Stimulated activated CD4-positive, alpha-beta T cell treated with anti-CD3 and anti-CD28 coated beads, Interleukin-15, amount 100 ng/mL, for 48 hours (primary cell): ENCODE results near the gene WDR43.
"Not testable (repeated sequence)": the region's sequence is repeated elsewhere in the genome, so short reads cannot be mapped to it uniquely, and the experiment has no call there.

Experiments used
- DNase-seq, 2 donors: peaks; one replicate each; pipeline ENCODE4 v3.0.0-alpha.2; 2020; ENCODE audit warnings: low read depth in 2 of 2

Gene WDR43

DNA sequence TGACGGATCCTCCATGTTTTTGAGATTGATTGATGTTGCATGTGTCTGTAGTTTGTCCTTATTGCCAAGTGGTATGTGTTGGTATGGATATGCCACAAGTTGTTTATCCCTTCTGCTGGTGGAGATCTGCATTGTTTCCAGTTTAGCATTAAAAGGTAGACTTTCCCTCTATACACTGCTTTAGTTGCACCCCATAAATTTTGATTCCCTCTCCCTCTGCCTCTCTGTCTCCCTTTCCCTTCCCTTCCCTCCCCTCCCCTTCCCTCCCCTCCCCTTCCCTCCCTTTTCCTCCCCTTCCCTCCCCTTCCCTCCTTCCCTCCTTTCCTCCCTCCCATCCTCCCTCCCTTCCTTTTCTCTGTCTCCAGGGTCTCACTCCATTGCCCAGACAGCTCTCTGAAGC is 68.0 kb downstream of the WDR43 start:
- DNase-seq: no peak

DNA sequence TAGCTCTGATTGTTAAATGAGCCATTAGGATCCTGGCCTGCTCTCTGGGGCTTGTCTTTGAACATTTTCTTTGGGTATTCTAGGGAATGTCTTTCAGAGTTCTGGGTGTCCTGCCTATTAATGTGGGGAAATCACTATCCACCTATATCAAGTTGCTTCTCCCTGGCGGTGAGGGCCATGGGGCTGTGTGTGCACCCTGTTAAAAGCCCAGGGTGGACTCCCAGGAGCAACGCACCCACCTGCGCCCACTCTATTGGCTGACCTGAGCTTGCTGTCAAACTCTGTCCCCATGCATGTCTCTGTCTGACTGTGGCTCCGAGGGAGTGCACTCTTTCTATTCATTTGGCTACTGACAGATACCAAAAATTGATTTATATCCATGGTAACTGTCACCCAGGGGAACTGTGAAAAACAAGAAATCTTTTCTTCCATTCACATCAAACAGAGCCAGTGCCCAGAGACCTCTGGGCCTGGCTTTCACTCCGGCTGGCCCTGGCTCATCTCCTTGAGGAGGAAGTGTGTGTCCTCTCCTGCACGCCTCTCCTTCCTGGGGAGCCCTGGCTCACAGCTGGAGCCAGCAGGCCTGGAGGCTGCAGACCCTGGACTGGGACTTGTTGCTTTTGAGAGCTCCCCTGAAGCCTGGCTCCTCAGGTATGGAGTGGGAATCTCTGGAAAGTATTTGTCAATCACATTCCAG is 76.1 kb downstream of the WDR43 start:
- no peak for DNase-seq

DNA sequence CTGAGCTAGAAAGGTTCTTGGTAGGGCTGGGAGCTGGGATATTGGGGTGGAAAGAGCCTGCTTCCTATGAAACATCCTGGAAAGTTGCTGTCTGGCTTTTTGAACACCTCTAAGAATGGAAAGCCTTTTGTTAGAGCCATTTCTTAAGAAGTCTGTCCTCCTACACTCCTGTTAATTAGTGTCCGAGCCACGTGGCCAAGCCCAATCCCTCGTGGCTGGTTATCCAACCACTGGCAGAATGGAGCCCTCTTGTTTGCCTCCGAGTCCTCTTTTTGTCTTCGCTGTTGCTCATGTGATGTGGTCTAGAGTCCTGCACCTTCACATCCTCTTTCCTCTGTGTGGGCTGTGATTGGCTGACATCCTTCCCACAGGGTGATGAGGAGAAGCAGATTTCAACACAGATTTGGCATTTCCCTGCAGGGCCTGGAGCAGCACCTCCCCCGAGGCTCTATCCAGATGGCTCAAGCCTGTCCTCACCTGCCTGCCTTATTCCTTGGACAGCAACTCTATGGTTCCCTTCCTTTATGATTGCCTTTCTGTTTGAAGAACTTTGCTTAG is 78.4 kb downstream of the WDR43 start:
- DNase-seq: no peak

DNA sequence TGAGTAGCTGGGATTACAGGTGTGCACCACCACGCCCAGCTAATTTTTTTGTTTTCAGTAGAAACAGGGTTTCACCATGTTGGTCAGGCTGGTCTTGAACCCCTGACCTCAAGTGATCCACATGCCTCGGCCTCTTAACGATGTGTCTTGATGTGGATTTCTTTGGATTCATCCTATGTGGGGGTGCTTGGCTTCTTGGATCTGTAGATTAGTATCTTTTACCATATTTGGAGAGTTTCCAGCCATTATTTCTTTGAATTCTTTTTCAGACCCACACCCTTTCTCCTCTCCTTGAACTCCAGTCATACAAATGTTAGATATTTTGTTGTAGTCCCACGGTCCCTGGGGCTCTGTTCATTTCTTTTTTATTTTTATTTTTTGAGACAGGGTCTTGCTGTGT is 79.8 kb downstream of the WDR43 start:
- no peak for DNase-seq

DNA sequence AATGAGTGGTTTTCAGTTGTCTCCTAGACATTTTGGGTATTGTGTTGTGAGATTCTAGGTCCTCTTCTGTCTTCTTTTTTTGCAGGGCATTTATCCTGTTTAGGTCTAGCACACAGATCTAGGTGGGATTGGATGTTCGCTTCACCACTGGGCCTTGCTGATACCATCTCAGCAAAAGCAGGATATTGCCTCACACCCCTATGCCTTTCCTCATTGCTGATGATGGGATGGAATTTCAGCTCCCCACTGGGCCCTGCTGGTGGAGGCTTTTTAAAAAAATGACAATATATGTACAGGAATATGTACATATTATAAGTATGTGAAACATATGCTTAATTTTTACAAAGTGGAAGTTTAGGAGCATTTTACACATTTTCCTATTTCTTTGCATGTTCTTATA is 81.2 kb downstream of the WDR43 start:
- no peak for DNase-seq

DNA sequence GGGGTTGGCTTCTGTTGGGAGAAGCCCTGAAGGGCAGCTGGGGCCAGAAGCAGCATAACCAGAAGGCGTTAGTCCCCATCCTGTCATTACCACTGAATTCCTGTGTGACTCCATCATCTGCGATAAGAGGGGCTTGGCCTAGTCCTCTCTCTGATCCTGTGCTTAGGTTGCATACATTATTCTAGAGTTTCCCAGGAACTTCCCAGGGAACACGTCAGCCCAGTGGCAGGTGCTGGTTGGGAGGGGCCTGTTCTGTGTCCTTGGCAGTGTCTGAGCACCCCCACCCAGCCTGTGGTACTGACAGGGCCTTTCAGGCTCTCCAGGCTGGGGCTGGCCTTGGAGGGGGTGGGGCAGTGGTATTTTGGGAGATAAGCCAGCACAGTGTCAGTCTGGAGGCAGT is 82.1 kb downstream of the WDR43 start:
- DNase-seq: no peak

DNA sequence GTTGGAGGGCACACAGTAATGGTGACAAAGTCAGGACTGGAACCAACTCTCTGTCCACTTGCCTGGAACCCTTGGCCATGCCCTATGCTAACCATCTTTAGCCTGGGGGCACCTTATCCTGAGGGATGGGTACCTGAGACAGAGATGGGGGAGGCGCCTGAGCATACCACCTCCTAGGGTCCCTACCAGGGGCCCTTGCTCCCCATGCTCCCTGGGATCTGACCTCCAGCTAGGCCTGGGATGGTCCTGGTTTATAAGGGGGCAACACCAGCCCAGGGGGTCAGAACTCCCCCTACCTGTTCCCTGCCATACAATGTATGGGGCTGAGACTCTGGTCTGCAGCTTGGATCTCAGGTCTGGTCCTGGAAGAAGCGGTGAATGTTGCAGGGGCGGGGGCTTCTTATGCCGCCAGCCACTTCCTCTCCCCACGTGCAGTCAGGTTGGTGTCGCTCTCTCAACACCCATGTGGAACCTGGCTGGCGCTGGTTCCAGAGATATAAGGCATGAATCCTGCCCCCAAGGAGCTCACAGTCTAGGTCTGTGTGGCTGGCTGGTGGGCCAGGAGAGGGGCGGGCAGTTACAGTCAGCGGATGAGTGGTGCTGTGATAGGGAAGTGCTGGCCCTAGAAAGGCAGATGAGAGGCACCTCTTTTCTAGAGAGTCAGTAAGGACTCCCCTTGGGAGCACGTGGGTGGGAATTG is 82.9 kb downstream of the WDR43 start:
- no peak for DNase-seq

DNA sequence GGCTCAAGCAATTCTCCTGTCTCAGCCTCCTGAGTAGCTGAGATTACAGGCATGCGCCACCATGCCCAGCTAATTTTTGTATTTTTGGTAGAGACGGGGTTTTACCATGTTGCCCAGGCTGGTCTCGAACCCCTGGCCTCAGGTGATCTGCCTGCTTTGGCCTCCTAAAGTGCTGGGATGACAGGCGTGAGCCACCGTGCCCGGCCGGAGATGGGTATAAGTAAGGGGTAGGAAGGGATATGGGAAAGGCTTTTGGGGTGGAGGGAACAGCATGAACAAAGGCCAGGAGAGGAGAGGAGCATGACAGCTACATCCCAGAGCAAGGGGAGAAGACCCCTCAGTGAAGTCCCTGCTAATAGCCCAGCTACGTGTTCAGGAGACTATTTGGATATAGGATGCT is 83.5 kb downstream of the WDR43 start:
- not testable (repeated sequence) for DNase-seq

DNA sequence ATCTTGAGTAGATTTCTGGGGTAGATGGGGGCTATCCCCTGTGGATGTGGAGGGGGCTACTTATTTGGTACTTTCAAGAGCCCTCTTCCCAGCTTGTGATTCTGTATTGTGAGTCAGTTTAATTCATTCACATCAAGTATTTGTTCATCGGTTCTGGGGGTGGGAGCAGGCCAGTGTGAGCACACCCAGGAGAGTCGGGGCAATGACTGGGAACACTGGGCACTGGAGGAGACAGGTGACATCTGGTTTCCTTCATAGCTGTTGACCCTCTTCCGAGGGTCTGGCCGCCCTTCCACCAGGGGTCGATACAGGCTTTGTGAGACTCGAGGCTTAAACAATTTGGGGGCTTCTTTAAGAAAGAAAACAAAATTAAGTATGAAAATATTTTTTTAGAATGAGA is 84.1 kb downstream of the WDR43 start:
- no peak for DNase-seq

DNA sequence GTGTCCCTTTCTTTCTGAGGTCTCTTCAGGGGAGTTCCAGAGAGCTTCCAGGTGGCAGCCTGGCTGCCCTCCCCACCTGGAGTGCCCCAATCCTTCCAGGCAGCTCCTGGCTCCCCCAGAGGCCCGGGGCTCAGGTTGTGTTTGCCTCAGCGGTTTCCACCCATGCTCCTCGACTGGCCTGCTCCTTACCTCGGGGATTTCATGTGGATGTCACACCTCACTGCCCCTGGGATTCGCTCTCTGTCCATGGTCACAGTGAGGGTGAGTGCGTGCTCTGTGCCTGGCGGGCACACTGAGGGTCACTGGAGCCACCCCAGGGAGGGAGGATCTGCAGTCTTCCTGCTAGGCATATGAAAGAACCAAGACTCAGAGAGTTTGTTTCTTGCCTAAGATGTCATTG is 84.6 kb downstream of the WDR43 start:
- DNase-seq: no peak

DNA sequence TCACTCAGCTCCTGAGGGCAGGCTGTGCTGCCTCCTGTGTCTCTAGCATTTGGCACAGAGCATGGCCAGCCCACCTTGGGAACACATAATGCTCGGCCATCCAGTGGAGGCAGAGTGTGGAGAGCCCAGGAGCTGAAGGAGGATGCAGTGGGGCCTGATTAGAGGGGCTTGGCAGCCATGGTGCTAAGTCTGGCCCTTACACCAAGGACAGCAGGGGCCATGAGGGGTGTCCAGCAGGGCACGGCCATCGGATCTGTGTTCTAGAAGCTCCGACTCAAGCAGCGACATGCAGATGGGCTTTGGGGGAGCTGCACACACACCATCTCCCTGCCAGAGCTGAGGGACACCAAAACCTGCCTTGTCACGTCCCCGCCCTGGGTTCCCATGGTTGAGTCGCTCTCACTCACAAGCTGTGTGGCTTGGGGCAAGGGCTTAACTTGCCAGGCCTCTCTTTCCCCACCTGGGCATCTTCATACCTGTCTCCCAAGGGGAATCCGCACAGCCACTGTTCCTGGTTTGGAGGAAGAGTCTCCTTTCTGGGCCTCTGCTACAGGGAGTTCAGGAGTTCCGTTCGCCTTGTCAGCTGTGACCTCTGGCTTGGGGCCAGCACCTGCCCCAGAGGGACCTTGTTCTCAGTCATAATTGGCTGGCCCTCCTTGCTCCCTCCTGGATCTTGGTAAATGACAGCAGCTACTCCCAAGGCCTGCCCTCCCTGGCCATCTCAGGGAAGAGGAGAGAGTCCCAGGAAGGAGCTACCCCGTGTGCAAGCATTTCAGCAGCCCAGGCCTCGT is 85.3 kb downstream of the WDR43 start:
- no peak for DNase-seq

DNA sequence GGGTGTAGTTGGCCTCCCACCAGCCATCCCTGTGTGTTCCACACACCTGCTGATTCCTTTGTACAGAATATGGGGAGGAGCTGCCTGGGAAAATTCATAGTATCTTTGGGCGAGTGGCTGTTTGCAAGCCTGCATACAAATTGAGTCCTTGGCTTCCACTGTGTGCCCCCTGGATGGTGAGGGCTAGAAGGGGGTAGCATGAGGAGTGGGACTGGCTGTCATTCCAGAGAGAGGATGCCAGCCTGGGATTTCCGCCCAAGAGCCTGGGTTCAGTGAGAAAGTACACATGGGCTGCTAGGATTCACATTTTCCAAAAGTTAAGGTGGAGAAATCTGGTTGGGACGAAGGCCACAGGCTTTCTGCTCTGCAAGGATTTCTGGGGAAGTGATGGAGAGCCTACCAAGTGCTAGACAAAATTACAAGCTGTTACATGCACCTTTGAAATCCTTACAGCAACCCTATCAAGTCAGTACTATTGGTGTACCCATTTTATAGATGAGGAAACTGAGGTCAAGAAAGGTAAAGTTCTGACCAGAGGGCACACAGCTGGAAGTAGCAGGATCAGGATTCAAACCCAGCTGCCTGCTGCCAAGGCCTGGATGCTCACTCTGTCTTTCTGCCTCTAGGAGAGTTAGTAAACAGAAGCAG is 86.0 kb downstream of the WDR43 start:
- DNase-seq: no peak

DNA sequence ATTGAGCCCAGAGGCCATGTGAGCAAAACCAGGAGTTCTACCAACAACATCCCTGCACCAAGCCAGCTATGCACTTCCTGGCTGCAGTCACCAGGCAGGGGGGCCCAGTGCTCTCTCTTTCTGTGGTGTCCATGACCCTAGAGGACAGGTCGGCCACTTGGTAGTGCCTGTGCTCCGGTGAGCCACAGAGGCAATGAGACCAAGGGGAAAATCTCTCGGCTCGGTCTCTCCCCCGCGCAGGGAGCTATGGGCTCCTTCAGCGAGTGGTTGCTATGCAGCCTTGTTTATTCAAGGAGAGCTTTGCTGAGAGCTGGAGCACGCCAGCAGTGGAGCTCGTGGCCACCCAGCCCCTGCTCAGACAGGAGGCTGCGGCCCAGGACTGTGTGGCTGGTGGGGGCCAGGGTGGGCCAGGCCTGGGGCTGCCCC is 86.6 kb downstream of the WDR43 start, which contains the start of gene TOGARAM2:
Gene TOGARAM2, plus strand, starts transcription at position 283 of the 426 bp plus-strand sequence. CDS start 13,537 bp downstream, outside the sequence.
- no peak for DNase-seq

DNA sequence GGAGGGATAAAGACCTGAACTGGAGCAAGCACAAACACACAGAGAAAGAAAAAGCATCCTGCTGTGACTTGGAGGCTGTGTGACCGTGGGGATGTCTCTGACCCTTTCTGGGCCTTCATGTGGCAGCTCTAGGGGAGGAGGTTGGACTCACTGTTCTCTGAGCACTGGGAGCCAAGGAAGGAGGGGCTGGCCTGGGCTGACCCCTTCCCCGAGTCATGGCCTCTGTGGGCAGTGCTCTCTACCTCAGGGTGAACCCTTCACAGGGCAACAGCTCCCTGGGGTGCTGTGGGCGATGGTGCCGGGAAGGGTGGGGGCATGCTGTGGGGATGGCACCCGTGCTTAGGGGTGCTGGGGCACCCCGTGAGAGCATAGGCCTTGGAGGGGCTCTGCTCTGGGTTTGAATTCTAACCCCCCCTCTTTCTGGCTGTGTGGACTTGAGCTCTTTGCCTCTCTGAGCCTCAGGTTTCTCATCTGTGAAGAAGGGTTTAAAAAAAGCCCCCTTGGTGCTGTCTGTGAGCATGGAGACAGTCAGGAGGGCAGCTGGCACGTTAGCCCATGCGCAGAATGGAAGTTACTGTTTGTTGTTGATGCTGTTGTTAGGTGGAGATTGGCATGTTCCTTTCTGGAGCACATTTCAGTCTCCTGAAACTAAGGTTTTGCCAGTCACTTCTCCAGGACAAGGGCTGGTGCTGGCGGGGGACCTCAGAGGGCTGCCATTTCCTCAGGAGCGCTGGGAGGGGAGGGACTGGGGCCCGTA is 87.3 kb downstream of the WDR43 start:
- no peak for DNase-seq

DNA sequence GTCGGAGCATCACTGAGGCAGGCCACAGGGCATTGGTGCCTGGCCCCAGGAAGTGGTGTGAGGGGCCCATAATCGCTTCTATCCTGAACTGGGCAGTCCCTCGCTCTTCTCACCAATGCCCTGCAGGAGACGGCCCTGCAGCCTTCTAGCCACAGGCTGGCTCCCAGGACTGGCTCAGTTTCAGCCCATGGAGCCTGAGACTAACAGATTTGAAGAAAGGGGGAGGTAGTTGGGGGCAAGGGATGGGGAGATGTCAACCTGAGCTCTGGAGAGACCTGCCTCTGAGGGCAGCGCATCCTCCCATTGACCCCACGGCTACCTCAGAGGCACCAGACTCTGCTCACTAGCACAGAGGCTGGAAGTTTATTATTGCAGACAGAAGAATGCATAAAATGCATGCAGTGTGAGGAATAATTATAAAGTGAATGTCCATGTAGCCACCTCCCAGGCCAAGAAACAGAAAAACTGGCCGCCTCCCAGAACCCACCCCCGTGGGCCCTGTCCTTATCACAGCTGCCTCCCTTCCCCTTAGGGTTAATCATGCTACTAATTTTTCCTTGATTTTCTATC is 88.0 kb downstream of the WDR43 start:
- DNase-seq: no peak

DNA sequence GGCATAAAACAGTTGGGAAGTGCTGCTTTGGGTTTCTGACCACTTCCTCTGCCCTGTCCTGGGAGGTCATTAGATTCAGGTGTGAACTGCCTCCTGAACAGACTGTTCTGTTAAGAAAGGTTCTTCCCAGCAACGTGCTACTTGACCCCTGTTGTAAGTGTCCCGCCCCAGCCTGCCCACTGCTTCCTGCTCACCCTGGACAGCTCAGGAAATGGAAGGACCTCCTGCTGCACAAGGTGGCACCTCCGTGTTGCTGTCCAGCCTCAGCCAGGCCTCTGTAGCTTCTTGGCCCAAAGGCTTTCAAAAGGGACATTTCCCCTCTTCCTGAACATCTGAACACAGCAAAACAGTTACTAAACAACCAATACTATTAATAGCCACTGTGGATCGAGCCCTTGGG is 92.0 kb downstream of the WDR43 start:
- no peak for DNase-seq

DNA sequence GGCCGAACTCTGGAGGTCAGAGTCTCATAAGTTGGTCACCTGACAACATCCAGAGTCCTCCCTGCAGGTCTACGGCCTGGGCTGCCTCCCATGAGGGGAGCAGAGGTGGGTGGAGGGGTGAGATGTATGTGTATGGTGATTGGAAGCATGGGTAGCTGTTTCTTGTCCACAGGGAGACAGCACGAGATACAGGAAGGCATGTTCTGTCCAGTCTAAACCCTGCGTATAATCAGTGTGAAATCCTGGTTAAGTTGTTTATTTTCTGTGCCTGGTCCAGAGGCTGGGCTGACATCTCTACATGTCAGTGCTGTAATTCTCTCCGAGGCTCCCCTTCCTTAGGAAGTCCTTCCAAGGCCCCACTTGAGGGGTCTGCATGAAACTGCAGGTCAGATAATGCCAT is 95.5 kb downstream of the WDR43 start:
- DNase-seq: no peak

DNA sequence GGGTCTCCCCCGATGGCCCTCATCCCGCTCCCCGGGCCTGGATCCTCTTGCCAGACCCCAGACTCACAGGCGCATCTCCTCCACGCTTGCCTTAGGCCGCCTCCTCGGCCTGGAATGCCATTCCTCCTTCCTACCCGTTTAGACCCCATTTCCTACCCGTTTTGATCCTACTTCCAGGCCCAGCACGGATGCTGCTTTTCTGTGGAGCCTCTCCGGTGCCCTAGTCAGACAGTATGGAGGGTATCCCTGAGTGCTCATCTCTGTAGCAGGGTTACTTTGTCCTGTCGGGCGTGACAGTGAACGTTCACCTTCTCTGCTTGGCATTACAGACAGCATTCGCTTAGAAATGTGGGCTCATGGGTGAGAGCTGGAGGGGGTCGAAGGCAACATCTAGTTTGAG is 96.0 kb downstream of the WDR43 start:
- no peak for DNase-seq

DNA sequence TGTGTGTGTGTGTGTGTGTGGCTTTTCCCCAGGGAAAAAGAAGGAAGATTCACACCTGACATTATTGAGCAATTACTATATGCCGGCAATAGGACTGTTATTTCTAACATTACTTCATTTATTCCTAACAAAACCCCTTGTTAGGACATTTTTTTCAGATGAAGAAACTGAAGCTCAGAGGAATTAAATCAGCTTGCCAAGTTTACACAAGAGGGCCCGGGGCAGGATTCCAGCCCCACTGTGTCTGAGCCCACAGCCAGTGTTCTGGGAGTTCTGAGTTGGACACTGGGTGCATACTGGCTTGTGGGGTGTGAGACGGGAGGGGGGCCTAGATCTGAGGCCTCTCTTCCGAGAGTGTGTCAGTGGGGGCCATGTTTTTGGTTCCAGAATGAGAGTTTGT is 96.6 kb downstream of the WDR43 start:
- no peak for DNase-seq

DNA sequence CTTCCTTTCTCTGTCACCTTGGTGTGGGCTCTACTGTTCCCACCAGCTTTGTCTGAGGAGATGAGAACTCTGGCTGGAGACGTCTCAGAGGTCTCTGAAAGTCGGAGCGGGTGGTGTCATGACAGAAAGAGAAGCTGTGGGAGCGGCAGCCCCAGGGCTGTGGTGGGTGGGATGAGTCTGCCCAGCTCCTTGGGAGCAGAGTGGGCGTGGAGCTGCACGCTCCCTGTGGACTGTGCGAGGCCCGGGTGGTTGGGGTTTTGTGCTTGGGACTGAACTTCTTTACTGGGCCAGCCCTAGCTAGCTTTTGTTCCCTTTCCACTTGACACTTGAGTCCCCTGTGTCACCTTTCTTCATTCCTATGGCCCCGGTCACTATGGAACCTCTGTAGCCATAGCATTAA is 97.0 kb downstream of the WDR43 start:
- no peak for DNase-seq
